Testis (tissue), 2 donors: Measurements from ENCODE around the gene CWH43.

Experiments used
- CTCF ChIP-seq, 3 experiments: fragments of 450-650 bp in 2 of 3; fragments of 200-600 bp in 1 of 3; sonication (generic) in 1 of 3; IDR thresholded peaks; one replicate each; pipeline ENCODE4 v1.5.1; 2016 to 2019; ENCODE audit warnings: antibody characterized with exemption in 3 of 3, mild to moderate bottlenecking in 2 of 3, moderate library complexity in 1 of 3
- POLR2A ChIP-seq: fragments of 450-650 bp; IDR thresholded peaks from one replicate; pipeline ENCODE4 v1.6.1; 2017; ENCODE audit warnings: antibody characterized with exemption, mild to moderate bottlenecking, moderate library complexity

DNA sequence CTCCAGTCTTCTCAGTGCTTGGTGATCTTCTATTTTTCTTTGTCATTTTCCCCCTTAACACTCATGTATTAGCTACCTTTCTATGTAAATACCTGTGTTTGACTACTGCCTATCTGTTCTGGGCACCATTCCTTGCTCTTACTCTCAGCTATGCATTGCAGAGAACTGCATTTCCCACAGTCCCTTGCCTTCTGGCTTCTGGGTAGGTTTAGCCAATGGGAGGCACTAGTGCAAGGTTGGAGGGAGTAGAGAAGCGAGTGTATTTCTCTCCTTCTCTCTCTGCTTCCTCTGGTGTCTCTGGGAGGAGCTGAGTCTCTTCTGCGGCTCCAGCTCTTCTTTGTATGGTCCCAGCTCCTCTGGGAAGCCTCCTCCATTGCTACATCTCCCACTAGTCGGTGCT is 50.5 kb downstream of the CWH43 start:
- TF ChIP-seq CTCF (IDR thresholded peaks at IDR 0.05): no peak
- no peak for TF ChIP-seq POLR2A
